HepG2 (cell line): ENCODE results near the gene UBL7. TPM values are rescaled to one million over a fixed set of nuclear protein-coding genes. Genes with fewer than 3 reads are reported as not detected.

ENCODE experiments used
- ARNT ChIP-seq: fragments of 450-650 bp; IDR thresholded peaks from 2 replicates; pipeline ENCODE4 v1.6.1; 2017
- ELF3 ChIP-seq: IDR thresholded peaks from 2 replicates; pipeline ENCODE4 v1.6.1; 2016; ENCODE audit warnings: missing genetic modification reagents, missing compliant biosample characterization
- FOXA1 ChIP-seq, 2 experiments: fragments of 450-650 bp in 1 of 2; sonication (generic) in 1 of 2; formaldehyde crosslinking in 1 of 2; IDR thresholded peaks; 2 replicates each; pipeline versions ENCODE4 v1.4.0 to v1.6.1; 2016 to 2020; ENCODE audit warnings: missing genetic modification reagents in 1 of 2
- GATAD2A ChIP-seq: IDR thresholded peaks from 2 replicates; pipeline ENCODE4 v1.6.1; 2016
- MTF2 ChIP-seq: sonication (generic); formaldehyde crosslinking; IDR thresholded peaks from 2 replicates; pipeline ENCODE4 v1.5.0; 2020; ENCODE audit warnings: missing genetic modification reagents, borderline replicate concordance
- MXD4 ChIP-seq: IDR thresholded peaks from 2 replicates; pipeline ENCODE4 v1.6.1; 2016; ENCODE audit warnings: mild to moderate bottlenecking, missing biosample characterization, missing genetic modification reagents
- NR2F6 ChIP-seq, 2 experiments: IDR thresholded peaks; 2 replicates each; pipeline ENCODE4 v1.6.1; 2016; ENCODE audit warnings: antibody characterized with exemption in 1 of 2, mild to moderate bottlenecking in 1 of 2
- SAP130 ChIP-seq: IDR thresholded peaks from 2 replicates; pipeline ENCODE4 v1.6.1; 2016; ENCODE audit warnings: low read depth
- TEAD2 ChIP-seq: sonication (generic); formaldehyde crosslinking; IDR thresholded peaks from 2 replicates; pipeline ENCODE4 v1.9.0; 2021; ENCODE audit warnings: missing genetic modification reagents
- THAP11 ChIP-seq: IDR thresholded peaks from 2 replicates; pipeline ENCODE4 v1.6.1; 2016; ENCODE audit warnings: missing biosample characterization, missing genetic modification reagents
- ZNF12 ChIP-seq: sonication (generic); formaldehyde crosslinking; IDR thresholded peaks from 2 replicates; pipeline ENCODE4 v1.5.0; 2020; ENCODE audit warnings: missing genetic modification reagents
- ZNF282 ChIP-seq: fragments of 450-650 bp; IDR thresholded peaks from 2 replicates; pipeline ENCODE4 v1.6.1; 2018; ENCODE audit not compliant: partially characterized antibody
- ZNF333 ChIP-seq: sonication (generic); formaldehyde crosslinking; IDR thresholded peaks from 2 replicates; pipeline ENCODE4 v1.4.0; 2020; ENCODE audit warnings: mild to moderate bottlenecking, missing genetic modification reagents, borderline replicate concordance
- ZNF652 ChIP-seq: IDR thresholded peaks from 2 replicates; pipeline ENCODE4 v1.6.1; 2016; ENCODE audit warnings: low read depth, borderline replicate concordance
- ZNF782 ChIP-seq: sonication (generic); formaldehyde crosslinking; IDR thresholded peaks from 2 replicates; pipeline ENCODE4 v1.4.0; 2020; ENCODE audit warnings: missing genetic modification reagents, mild to moderate bottlenecking, borderline replicate concordance
- polyA plus RNA-seq, 8 experiments: library from polyadenylated mRNA; depleted of rRNA in 3 of 8; stranded (reverse) in 7 of 8; unstranded in 1 of 8; fragments of >200 nt; fragmentation: Illumina TruSeq in 4 of 8; extraction: Trizol in 4 of 8; gene quantifications; 2 replicates each; pipeline versions ENCODE4 v1.2.1 to v1.2.3, GENCODE V29; 2011 to 2016; ENCODE audit warnings: low read depth in 4 of 8, missing spikeins in 1 of 8, mixed read lengths in 1 of 8; ENCODE audit not compliant: insufficient read depth in 1 of 8
- total RNA-seq, 5 experiments: library from RNA; depleted of rRNA; stranded (reverse); fragments of >200 nt; fragmentation: Illumina TruSeq; extraction: Trizol; gene quantifications; 2 replicates each; pipeline ENCODE4 v1.2.3, GENCODE V29; 2016; ENCODE audit warnings: low read depth in 1 of 5
- TF ChIP-seq, protein P1 (sequence below): sonication (generic); formaldehyde crosslinking; conservative IDR thresholded peaks from 2 replicates; pipeline ENCODE4 v1.4.0; 2020; ENCODE audit warnings: mild to moderate bottlenecking, missing genetic modification reagents, moderate library complexity
- TF ChIP-seq, protein P2 (sequence below): sonication (generic); formaldehyde crosslinking; IDR thresholded peaks from 2 replicates; pipeline ENCODE4 v1.9.0; 2021; ENCODE audit warnings: mild to moderate bottlenecking, missing genetic modification reagents
- TF ChIP-seq, protein P3 (sequence below): sonication (generic); formaldehyde crosslinking; IDR thresholded peaks from 2 replicates; pipeline ENCODE4 v1.4.0; 2020; ENCODE audit warnings: missing genetic modification reagents
- TF ChIP-seq, protein P4 (sequence below): sonication (generic); IDR thresholded peaks from 2 replicates; pipeline ENCODE4 v1.6.1; 2016; ENCODE audit warnings: low read depth, borderline replicate concordance

UBL7 gene
- total and polyA plus RNA-seq, 2 of the 13 experiments (the other 11 are each of a cell fraction or from before 2014, with no cell fraction given): 55.0 to 63.5 TPM

DNA sequence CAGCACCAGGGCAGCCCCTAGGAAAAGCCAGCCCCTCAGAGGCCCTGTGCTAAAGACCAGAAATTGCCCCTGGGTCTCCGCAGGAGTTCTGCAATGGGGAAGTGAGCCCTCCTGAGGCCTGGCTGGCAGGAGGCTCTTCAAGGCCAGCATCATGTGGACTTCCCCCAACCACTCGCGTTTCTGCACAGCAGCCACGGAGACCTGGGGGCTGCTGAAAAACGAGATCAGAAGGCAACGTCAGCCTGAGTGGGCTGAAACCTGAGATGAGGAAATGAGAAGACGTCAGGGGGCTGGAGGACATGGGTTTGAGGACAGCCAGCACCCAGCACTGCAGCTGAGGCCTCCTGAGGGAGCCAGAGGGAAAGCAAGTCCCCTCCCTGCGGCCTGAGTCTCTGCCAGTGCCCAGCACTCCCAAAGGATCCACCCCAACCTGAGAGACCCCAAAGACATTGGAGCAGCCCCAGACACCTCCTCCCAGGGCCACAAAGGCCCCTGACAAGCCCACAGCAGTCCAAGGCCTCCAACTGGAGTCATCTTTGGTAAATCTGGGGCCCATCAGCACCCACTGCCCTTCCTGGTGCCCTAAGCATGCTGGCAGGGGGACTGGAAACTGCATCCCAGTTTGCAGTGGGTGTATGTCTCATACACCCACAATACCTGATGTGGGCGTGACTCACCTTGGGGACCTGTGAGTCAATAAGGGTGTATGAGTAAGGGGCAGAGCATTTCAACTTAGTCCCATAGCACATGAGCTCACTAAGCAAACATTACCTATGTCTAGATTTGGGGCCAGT lies 64.3 kb downstream of the UBL7 start (continued):
- TF ChIP-seq, protein P1, sequence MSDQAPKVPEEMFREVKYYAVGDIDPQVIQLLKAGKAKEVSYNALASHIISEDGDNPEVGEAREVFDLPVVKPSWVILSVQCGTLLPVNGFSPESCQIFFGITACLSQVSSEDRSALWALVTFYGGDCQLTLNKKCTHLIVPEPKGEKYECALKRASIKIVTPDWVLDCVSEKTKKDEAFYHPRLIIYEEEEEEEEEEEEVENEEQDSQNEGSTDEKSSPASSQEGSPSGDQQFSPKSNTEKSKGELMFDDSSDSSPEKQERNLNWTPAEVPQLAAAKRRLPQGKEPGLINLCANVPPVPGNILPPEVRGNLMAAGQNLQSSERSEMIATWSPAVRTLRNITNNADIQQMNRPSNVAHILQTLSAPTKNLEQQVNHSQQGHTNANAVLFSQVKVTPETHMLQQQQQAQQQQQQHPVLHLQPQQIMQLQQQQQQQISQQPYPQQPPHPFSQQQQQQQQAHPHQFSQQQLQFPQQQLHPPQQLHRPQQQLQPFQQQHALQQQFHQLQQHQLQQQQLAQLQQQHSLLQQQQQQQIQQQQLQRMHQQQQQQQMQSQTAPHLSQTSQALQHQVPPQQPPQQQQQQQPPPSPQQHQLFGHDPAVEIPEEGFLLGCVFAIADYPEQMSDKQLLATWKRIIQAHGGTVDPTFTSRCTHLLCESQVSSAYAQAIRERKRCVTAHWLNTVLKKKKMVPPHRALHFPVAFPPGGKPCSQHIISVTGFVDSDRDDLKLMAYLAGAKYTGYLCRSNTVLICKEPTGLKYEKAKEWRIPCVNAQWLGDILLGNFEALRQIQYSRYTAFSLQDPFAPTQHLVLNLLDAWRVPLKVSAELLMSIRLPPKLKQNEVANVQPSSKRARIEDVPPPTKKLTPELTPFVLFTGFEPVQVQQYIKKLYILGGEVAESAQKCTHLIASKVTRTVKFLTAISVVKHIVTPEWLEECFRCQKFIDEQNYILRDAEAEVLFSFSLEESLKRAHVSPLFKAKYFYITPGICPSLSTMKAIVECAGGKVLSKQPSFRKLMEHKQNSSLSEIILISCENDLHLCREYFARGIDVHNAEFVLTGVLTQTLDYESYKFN: peak; percentile 45; the same call in 1 of the 2 replicates
- TF ChIP-seq THAP11 (no peak), ARNT (no peak), FOXA1 (IDR thresholded peaks at IDR 0.05) (no peak), FOXA1 (CRISPR knock-in tag; IDR thresholded peaks at IDR 0.05) (peak; percentile 65), ZNF12 (CRISPR knock-in tag) (peak; percentile 86), TEAD2 (CRISPR knock-in tag) (no peak), SAP130 (peak; percentile 41; the same call in 1 of the 2 replicates), ZNF652 (CRISPR knock-in tag) (no peak), GATAD2A (no peak), ZNF333 (CRISPR knock-in tag) (no peak), MTF2 (CRISPR knock-in tag) (no peak), ELF3 (CRISPR knock-in tag) (no peak), ZNF782 (CRISPR knock-in tag) (no peak), MXD4 (CRISPR knock-in tag) (no peak), NR2F6 (IDR thresholded peaks at IDR 0.05) (no peak), NR2F6 (CRISPR knock-in tag; IDR thresholded peaks at IDR 0.05) (peak; percentile 18; the same call in 1 of the 2 replicates), ZNF282 (no peak)
- TF ChIP-seq, protein P2, sequence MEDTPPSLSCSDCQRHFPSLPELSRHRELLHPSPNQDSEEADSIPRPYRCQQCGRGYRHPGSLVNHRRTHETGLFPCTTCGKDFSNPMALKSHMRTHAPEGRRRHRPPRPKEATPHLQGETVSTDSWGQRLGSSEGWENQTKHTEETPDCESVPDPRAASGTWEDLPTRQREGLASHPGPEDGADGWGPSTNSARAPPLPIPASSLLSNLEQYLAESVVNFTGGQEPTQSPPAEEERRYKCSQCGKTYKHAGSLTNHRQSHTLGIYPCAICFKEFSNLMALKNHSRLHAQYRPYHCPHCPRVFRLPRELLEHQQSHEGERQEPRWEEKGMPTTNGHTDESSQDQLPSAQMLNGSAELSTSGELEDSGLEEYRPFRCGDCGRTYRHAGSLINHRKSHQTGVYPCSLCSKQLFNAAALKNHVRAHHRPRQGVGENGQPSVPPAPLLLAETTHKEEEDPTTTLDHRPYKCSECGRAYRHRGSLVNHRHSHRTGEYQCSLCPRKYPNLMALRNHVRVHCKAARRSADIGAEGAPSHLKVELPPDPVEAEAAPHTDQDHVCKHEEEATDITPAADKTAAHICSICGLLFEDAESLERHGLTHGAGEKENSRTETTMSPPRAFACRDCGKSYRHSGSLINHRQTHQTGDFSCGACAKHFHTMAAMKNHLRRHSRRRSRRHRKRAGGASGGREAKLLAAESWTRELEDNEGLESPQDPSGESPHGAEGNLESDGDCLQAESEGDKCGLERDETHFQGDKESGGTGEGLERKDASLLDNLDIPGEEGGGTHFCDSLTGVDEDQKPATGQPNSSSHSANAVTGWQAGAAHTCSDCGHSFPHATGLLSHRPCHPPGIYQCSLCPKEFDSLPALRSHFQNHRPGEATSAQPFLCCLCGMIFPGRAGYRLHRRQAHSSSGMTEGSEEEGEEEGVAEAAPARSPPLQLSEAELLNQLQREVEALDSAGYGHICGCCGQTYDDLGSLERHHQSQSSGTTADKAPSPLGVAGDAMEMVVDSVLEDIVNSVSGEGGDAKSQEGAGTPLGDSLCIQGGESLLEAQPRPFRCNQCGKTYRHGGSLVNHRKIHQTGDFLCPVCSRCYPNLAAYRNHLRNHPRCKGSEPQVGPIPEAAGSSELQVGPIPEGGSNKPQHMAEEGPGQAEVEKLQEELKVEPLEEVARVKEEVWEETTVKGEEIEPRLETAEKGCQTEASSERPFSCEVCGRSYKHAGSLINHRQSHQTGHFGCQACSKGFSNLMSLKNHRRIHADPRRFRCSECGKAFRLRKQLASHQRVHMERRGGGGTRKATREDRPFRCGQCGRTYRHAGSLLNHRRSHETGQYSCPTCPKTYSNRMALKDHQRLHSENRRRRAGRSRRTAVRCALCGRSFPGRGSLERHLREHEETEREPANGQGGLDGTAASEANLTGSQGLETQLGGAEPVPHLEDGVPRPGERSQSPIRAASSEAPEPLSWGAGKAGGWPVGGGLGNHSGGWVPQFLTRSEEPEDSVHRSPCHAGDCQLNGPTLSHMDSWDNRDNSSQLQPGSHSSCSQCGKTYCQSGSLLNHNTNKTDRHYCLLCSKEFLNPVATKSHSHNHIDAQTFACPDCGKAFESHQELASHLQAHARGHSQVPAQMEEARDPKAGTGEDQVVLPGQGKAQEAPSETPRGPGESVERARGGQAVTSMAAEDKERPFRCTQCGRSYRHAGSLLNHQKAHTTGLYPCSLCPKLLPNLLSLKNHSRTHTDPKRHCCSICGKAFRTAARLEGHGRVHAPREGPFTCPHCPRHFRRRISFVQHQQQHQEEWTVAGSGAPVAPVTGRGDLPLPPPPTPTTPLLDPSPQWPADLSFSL: no peak
- TF ChIP-seq, protein P3, sequence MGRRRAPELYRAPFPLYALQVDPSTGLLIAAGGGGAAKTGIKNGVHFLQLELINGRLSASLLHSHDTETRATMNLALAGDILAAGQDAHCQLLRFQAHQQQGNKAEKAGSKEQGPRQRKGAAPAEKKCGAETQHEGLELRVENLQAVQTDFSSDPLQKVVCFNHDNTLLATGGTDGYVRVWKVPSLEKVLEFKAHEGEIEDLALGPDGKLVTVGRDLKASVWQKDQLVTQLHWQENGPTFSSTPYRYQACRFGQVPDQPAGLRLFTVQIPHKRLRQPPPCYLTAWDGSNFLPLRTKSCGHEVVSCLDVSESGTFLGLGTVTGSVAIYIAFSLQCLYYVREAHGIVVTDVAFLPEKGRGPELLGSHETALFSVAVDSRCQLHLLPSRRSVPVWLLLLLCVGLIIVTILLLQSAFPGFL (CRISPR knock-in tag): no peak
- TF ChIP-seq, protein P4, sequence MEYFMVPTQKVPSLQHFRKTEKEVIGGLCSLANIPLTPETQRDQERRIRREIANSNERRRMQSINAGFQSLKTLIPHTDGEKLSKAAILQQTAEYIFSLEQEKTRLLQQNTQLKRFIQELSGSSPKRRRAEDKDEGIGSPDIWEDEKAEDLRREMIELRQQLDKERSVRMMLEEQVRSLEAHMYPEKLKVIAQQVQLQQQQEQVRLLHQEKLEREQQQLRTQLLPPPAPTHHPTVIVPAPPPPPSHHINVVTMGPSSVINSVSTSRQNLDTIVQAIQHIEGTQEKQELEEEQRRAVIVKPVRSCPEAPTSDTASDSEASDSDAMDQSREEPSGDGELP: no peak
